Epithelial cell of esophagus (primary cell): ENCODE results near the gene CFAP57.

ENCODE experiments used
- DNase-seq: peaks from one replicate; pipeline ENCODE4 v3.0.0; 2010; ENCODE audit warnings: low read depth
- H3K4me3 ChIP-seq: 2 replicates; pipeline ENCODE4 v1.5.1; 2011; ENCODE audit warnings: mild to moderate bottlenecking, low read length, control low read depth
- TF ChIP-seq, protein P1 (sequence below): IDR thresholded peaks from 2 replicates; pipeline ENCODE4 v1.5.1; 2011; ENCODE audit warnings: low read depth, mild to moderate bottlenecking, low read length, control low read depth, inconsistent platforms; ENCODE audit not compliant: insufficient read depth; ENCODE audit errors: missing control alignments

Gene CFAP57

DNA sequence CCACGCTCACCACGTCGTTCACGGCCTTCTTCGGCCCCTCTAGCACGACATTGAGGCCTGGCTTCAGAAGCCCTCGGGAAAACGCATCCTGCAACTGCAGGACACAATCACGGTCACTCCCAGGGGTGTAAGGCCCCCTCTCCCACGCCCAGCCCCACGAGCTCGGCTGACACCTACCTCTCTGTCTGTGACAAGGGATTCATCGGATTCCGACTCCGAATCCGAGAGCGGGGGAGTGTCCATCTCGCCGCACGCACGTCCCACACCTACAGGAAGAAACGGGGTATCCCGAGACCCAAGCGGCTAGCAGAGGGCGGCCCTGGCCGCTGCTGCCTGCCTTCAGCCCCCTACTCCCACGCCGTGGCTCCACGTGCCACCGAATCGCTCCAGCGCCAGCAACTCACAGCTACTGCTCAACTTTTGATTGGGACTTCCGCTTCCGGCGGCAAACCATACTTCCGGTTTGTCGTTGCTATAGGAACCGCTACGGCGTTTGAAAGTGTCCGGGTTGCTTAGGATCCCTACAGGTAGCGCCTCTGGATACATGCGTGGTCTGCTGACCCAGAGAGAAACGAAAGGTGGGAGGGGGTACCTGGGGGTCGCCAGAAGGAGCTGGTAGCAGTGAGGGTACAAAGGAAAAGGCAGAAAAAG, at the start of gene CFAP57, which contains the start of gene EBNA1BP2:
Gene CFAP57 (plus strand): TSS at position 455 of the 651 bp plus-strand sequence. CDS start 424 bp downstream, outside the sequence.
Gene EBNA1BP2 (minus strand): TSS at position 415 of the 651 bp plus-strand sequence. CDS start 172 bp downstream, at position 243.
- TF ChIP-seq, protein P1, sequence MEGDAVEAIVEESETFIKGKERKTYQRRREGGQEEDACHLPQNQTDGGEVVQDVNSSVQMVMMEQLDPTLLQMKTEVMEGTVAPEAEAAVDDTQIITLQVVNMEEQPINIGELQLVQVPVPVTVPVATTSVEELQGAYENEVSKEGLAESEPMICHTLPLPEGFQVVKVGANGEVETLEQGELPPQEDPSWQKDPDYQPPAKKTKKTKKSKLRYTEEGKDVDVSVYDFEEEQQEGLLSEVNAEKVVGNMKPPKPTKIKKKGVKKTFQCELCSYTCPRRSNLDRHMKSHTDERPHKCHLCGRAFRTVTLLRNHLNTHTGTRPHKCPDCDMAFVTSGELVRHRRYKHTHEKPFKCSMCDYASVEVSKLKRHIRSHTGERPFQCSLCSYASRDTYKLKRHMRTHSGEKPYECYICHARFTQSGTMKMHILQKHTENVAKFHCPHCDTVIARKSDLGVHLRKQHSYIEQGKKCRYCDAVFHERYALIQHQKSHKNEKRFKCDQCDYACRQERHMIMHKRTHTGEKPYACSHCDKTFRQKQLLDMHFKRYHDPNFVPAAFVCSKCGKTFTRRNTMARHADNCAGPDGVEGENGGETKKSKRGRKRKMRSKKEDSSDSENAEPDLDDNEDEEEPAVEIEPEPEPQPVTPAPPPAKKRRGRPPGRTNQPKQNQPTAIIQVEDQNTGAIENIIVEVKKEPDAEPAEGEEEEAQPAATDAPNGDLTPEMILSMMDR, result no peak

DNA sequence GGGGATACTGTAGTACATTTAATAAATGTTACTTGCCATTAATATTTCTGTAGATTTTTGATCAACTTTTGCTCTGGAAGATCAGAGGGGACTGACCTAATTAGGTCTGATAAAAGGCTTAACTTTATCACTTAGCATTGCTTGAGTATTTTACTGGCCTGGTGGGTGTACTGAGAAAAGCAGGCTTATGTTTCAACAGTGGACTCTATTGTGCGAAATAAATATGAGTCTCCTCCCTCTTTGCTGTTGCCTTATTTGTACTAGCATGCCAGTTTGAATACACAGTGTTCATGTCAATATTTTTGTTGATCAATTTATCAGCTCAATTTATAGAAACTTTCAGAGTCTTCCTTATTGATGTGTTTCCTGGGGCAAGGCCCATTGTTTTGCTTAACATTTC, 49.1 kb upstream of the CFAP57 start:
- TF ChIP-seq, protein P1, result no peak
- H3K4me3 ChIP-seq, result no peak overlapping the region
- no peak for DNase-seq

More for the DNA sequence above, at the start of gene CFAP57, which contains the start of gene EBNA1BP2:
- peak; percentile 95 for DNase-seq
- H3K4me3 ChIP-seq, result peak within 1 kb of the TSS; percentile 95

DNA sequence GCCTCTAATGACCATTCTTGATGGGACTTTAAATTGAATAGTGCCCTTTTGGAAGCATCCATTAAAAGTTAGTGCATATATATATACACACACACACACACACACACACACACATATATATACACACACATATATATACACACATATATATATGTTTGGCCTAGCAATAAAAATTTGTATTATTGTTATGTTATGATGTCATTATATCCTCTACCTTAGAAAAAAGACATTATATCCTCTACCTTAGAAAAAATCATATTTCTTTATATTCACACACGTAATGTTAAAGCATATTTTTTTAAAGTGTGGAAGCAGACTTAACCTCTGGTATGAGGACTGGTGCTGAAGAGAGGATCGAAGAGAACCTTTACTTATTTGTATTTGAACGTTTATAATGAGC, 43.3 kb upstream of the CFAP57 start:
- DNase-seq, result no peak
- TF ChIP-seq, protein P1, result no peak
- no peak overlapping the region for H3K4me3 ChIP-seq

DNA sequence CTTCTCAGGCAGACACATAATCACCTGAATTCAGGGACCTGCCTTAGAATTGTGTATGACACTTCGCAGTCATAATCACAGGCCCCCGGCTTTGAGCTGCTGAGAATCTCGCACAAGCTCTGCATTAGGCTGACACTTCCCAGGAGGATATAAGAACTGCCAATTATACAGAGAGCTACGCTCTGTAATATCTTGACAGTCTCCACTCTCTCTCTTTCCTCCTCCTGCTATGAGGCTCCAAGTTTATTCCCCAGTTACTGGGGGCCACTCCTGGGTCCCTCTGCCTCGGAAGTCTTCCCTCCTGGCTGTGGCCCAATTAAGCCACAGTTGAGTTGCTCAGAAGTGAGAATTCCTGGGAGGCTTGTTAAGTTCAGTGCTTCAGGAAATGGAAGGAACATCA, 42.7 kb upstream of the CFAP57 start:
- TF ChIP-seq, protein P1, result no peak
- H3K4me3 ChIP-seq, result no peak overlapping the region
- DNase-seq, result no peak

DNA sequence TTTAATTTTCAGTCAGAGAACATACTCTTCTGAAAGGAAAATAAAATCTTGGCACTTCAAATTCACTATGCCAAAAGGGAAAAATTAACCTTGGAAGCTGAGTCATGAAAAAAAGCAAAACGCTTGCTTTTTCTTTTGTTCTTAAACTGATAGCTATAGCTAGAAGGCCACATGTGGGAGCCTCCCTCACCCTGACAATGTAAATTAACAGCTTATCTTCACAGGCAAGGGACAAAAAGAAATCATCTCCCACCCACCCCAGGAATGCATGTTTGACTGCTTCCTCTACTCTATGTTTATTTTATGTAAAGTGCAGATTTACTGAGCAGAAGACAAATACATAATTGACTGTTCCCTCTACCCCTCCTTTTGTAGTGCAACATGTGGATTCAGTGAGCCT, 38.1 kb upstream of the CFAP57 start:
- DNase-seq, result no peak
- no peak overlapping the region for H3K4me3 ChIP-seq
- TF ChIP-seq, protein P1, result no peak

DNA sequence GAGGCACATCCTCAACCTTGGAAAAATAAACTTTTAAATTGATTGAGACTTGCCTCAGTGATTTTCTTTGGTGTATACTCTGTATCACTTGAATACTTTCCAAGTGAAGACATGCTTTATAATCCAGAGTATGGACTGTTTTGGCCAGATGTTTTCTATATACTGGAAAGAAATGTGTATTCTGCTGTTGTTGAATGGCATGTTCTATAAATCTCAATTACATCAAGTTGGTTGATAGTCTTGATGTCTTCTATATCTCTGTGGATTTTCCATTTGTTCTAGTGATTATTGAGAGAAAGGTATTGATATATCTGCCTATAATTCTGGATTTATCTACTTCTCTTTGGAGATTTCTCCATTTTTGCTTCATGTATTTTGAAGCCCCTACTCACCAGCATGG, 37.5 kb upstream of the CFAP57 start:
- no peak for DNase-seq
- TF ChIP-seq, protein P1, result no peak
- H3K4me3 ChIP-seq, result no peak overlapping the region
